CD14-positive monocyte (primary cell): ENCODE data around the gene TMEM184C. TPM values are rescaled to one million over a fixed set of nuclear protein-coding genes. Genes with fewer than 3 reads are reported as not detected.

Experiments
- DNase-seq, 3 donors: peaks; one replicate each; pipeline ENCODE4 v3.0.0-alpha.2; 2011 to 2022
- H2AFZ ChIP-seq: 2 replicates; pipeline ENCODE4 v1.6.0; 2012; ENCODE audit warnings: mild to moderate bottlenecking, low read depth, low read length, inconsistent platforms; ENCODE audit not compliant: insufficient read depth, poor library complexity, severe bottlenecking
- H3K27ac ChIP-seq, 2 donors: 1 replicate in 1 of 2; 2 replicates in 1 of 2; pipeline ENCODE4 v1.5.1; 2012 to 2013; ENCODE audit warnings: low read length in 2 of 2, control low read depth in 1 of 2, inconsistent platforms in 1 of 2, low read depth in 1 of 2, mild to moderate bottlenecking in 1 of 2
- H3K27me3 ChIP-seq, 2 donors: one replicate each; pipeline versions ENCODE4 v1.6.0 to v1.6.1; 2011 to 2013; ENCODE audit warnings: low read length in 2 of 2; ENCODE audit not compliant: control insufficient read depth in 2 of 2, insufficient read depth in 2 of 2
- H3K36me3 ChIP-seq, 2 donors: replicated peaks in 1 of 2; 1 replicate in 1 of 2; 2 replicates in 1 of 2; pipeline versions ENCODE4 v1.5.1 to v1.6.1; 2012 to 2013; ENCODE audit warnings: low read length in 2 of 2, control low read depth in 1 of 2, inconsistent platforms in 1 of 2, mild to moderate bottlenecking in 1 of 2; ENCODE audit not compliant: insufficient read depth in 2 of 2, control insufficient read depth in 1 of 2
- H3K4me1 ChIP-seq, 2 donors: 1 replicate in 1 of 2; 2 replicates in 1 of 2; pipeline versions ENCODE4 v1.5.1 to v1.6.1; 2012 to 2013; ENCODE audit warnings: low read length in 2 of 2, control low read depth in 1 of 2, inconsistent platforms in 1 of 2, mild to moderate bottlenecking in 1 of 2, moderate library complexity in 1 of 2; ENCODE audit not compliant: insufficient read depth in 2 of 2, control insufficient read depth in 1 of 2
- H3K4me2 ChIP-seq: replicated peaks from 2 replicates; pipeline ENCODE3; 2012; ENCODE audit warnings: low read length, moderate library complexity, mild to moderate bottlenecking; ENCODE audit not compliant: poor library complexity, severe bottlenecking; ENCODE audit errors: extremely low read depth
- H3K4me3 ChIP-seq, 3 experiments: fragments of 200-600 bp in 1 of 3; sonication (generic) in 1 of 3; replicated peaks in 1 of 3; 1 replicate in 2 of 3; 2 replicates in 1 of 3; pipeline ENCODE4 v1.5.1; 2011 to 2013; ENCODE audit warnings: low read length in 3 of 3, mild to moderate bottlenecking in 3 of 3, control low read depth in 2 of 3, low read depth in 2 of 3, inconsistent platforms in 1 of 3, moderate library complexity in 1 of 3
- H3K79me2 ChIP-seq: 2 replicates; pipeline ENCODE4 v1.6.0; 2012; ENCODE audit warnings: mild to moderate bottlenecking, control low read depth, inconsistent platforms, low read length, moderate library complexity; ENCODE audit not compliant: insufficient read depth
- H3K9ac ChIP-seq: 2 replicates; pipeline ENCODE4 v1.6.0; 2017; ENCODE audit warnings: low read length, mild to moderate bottlenecking; ENCODE audit not compliant: insufficient read depth, poor library complexity, severe bottlenecking
- H3K9me3 ChIP-seq, 2 donors: replicated peaks in 1 of 2; 1 replicate in 1 of 2; 2 replicates in 1 of 2; pipeline versions ENCODE4 v1.5.1 to v1.6.1; 2012 to 2013; ENCODE audit warnings: low read length in 2 of 2, control low read depth in 1 of 2; ENCODE audit not compliant: control insufficient read depth in 1 of 2, insufficient read depth in 1 of 2
- H4K20me1 ChIP-seq: 2 replicates; pipeline ENCODE4 v1.6.0; 2012; ENCODE audit warnings: mild to moderate bottlenecking, low read length, control low read depth, moderate library complexity; ENCODE audit not compliant: insufficient read depth
- H3K27ac Mint-ChIP-seq, 7 donors: one replicate each; pipeline ENCODE4 v1.8.0; 2020; ENCODE audit warnings: mild to moderate bottlenecking in 7 of 7, mixed read lengths in 7 of 7, moderate library complexity in 6 of 7, inconsistent platforms in 2 of 7
- H3K27me3 Mint-ChIP-seq, 3 donors: one replicate each; pipeline ENCODE4 v1.8.0; 2021 to 2022; ENCODE audit warnings: low read depth in 3 of 3, mild to moderate bottlenecking in 3 of 3, mixed read lengths in 3 of 3, moderate library complexity in 3 of 3, inconsistent platforms in 1 of 3
- H3K36me3 Mint-ChIP-seq, 2 donors: one replicate each; pipeline ENCODE4 v1.8.0; 2020; ENCODE audit warnings: mixed read lengths in 2 of 2, inconsistent platforms in 1 of 2, mild to moderate bottlenecking in 1 of 2
- H3K4me1 Mint-ChIP-seq: one replicate; pipeline ENCODE4 v1.8.0; 2020; ENCODE audit warnings: mild to moderate bottlenecking, mixed read lengths
- H3K4me3 Mint-ChIP-seq, 2 donors: one replicate each; pipeline ENCODE4 v1.8.0; 2020; ENCODE audit warnings: mild to moderate bottlenecking in 2 of 2, mixed read lengths in 2 of 2, moderate library complexity in 1 of 2
- H3K9me3 Mint-ChIP-seq, 7 donors: one replicate each; pipeline ENCODE4 v1.8.0; 2020 to 2022; ENCODE audit warnings: mixed read lengths in 7 of 7, mild to moderate bottlenecking in 6 of 7, moderate library complexity in 6 of 7, inconsistent platforms in 2 of 7
- CTCF ChIP-seq: fragments of 200-600 bp; IDR thresholded peaks from one replicate; pipeline ENCODE4 v1.8.0; 2022; ENCODE audit warnings: antibody characterized with exemption, mild to moderate bottlenecking
- WGBS: methylation state at CpG from one replicate; pipeline ENCODE4 v1.1.5; 2013; ENCODE audit warnings: missing lambda C conversion rate; ENCODE audit not compliant: insufficient coverage; 5-methylcytosine and 5-hydroxymethylcytosine counted together
- intact Hi-C, 2 donors: fragments of 100-400 bp; cut with micrococcal nuclease; formaldehyde crosslinking; loops; one replicate each; pipeline versions ENCODE4 v1.15.0 to v1.15.1; 2023
- polyA plus RNA-seq, 3 donors: library from polyadenylated mRNA; depleted of rRNA in 1 of 3; unstranded in 2 of 3; stranded (reverse) in 1 of 3; fragments of 300-500 nt in 2 of 3; fragments of >200 nt in 1 of 3; fragmentation: Illumina TruSeq in 2 of 3; gene quantifications; 1 replicate in 2 of 3; 2 replicates in 1 of 3; pipeline ENCODE4 v1.2.3, GENCODE V29; 2012 to 2021

Gene TMEM184C
- polyA plus RNA-seq, 3 donors, result 7.5 to 36.4 (median 20.7) TPM

- H3K27me3 ChIP-seq, result no peaks in the 10 kb centered on the region
- no peak for TF ChIP-seq CTCF
- no peaks in the 10 kb centered on the region for H4K20me1 ChIP-seq
- no peaks in the 10 kb centered on the region for H3K79me2 ChIP-seq
- no CpG with 5 or more reads among the region's 3 CpGs for WGBS
- H3K4me3 Mint-ChIP-seq, result no peak overlapping the region
- H3K27ac Mint-ChIP-seq, result no peak overlapping the region
- H3K27ac ChIP-seq, result no peak overlapping the region
- no peak overlapping the region for H2AFZ ChIP-seq
- no peak overlapping the region for H3K4me2 ChIP-seq
- H3K27me3 Mint-ChIP-seq, result peaks cover 0 to 2% (median 1%) of the 10 kb centered on the region in 3 donors
- no peaks in the 10 kb centered on the region for H3K4me1 ChIP-seq
- no peaks in the 10 kb centered on the region for H3K4me1 Mint-ChIP-seq
- H3K9me3 ChIP-seq, result no peaks in the 10 kb centered on the region
- no peak overlapping the region for H3K4me3 ChIP-seq
- H3K36me3 ChIP-seq, result no peaks in the 10 kb centered on the region
- peaks cover 0 to 6% (median 2%) of the 10 kb centered on the region in 7 donors for H3K9me3 Mint-ChIP-seq
- DNase-seq, result no peak
- intact Hi-C loops, result no loop called here
- no peak overlapping the region for H3K9ac ChIP-seq
- no peaks in the 10 kb centered on the region for H3K36me3 Mint-ChIP-seq
These were observed 30.2 kb upstream of the TMEM184C start for GRCh38 chr4:147587041-147587440.

DNA sequence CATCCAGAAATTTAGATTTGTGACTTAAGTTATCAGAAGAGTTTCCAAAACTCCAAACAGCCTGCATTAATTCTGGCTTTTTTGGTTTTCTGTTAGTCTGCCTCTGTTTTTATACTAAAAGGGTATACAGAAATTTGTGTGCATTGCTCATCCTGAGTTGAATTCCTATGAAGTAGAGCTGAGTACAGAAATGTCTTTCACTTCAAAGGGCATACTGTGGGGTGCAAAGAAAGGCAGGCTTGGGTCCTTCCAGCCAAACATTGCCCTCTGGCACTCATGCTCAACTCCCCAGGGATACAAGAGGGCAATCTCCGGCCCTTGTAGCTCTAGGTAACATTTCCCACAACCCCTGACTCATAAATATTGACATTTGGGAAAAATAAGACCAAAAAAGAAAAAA lies 27.6 kb upstream of the TMEM184C start:
- Histone ChIP-seq H4K20me1 (no peaks in the 10 kb centered on the region), H3K4me1 (no peaks in the 10 kb centered on the region), H3K27ac (no peak overlapping the region), H3K79me2 (no peaks in the 10 kb centered on the region), H3K27me3 (no peaks in the 10 kb centered on the region), H3K4me3 (no peak overlapping the region), H2AFZ (no peak overlapping the region), H3K4me2 (no peak overlapping the region), H3K9me3 (no peaks in the 10 kb centered on the region), H3K9ac (no peak overlapping the region), H3K36me3 (no peaks in the 10 kb centered on the region)
- TF ChIP-seq CTCF, result no peak
- intact Hi-C loops, result no loop called here
- Mint-ChIP-seq H3K9me3 (peaks cover 0 to 6% (median 2%) of the 10 kb centered on the region in 7 donors), H3K27me3 (peaks cover 0 to 5% (median 0%) of the 10 kb centered on the region in 3 donors), H3K4me1 (no peaks in the 10 kb centered on the region), H3K36me3 (no peaks in the 10 kb centered on the region), H3K4me3 (no peak overlapping the region), H3K27ac (peak overlapping the region in 1 of 7 donors; percentile 37)
- no peak for DNase-seq
- WGBS, result no CpG with 5 or more reads among the region's 1 CpG
